ENCODE data around the gene GSDMA.
"Not testable (repeated sequence)": the region's sequence is repeated elsewhere in the genome, so short reads cannot be mapped to it uniquely, and the experiment has no call there.

The GSDMA gene

DNA sequence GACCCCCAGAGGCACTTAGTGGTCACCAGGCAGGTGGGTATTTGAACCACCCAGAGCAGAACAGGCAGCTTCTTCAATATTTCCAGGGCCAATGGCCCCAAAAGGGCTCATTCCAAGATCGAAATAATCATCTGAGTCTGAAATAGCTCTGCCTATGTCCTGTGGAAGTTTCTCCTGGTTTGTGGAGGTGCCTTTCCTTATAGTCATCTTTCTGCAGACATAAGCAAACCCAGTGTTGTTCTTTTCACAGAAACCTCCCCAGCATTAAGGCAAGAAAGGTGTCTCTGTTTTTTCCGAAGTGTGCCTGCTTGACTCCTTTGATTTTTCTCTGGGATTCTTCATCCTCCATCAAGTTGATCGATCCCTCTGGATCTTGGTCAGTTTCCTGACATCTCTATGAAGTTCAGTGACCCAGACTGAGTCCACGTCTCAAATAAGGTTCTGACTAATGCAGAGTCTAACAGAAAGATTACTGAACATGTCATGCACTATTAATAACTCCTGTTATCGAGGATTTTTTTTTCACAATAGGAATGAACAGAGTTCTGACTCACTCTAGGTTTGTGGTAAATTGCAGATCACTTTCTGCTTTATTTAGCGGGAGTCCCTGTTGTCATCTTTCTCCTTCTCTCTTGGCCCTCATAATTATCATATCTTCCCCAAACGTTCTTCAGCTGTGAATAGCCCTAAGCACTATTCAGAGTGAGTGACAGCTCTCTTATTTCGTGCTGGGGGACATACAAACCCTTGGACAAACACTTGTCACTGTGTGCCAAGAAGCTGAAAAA lies 33.8 kb upstream of the GSDMA start:
- in situ Hi-C loops (cut with HindIII; ENCODE audit: low sequenced_read_pairs), result no loop called here

DNA sequence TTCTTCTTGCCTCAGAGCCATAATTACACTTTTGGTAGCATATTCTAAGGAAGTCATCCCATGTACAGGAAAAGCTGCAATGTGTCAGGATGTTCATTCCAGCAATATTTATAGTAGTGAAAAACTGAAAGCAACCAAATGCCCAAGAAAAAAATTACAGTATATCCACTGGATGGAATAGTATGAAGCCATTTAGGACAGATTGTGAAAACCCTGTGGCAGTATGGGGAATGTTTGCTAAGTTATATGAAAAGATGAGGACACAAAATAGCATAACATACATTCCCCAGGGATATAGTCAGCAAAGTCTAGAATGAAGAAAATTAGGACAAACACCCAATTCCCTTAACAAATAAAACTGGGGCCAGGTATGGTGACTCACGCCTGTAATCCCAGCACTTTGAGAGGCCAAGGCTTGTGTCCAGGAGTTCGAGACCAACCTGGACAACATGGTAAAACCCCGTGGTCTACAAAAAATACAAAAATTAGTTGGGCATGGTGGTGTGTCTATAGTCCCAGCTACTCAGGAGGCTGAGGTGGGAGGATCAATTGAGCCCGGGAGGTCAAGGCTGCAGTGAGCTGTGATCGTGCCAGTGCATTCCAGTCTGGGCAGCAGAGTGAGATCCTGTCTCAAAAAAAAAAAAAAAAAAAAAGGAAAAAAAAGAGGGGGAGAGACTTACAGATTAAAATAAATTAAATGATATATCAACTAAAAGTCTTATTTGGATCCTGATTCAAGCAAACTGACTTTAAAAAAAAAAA lies 33.0 kb upstream of the GSDMA start:
- in situ Hi-C loops (cut with HindIII; ENCODE audit: low sequenced_read_pairs), result no loop called here

DNA sequence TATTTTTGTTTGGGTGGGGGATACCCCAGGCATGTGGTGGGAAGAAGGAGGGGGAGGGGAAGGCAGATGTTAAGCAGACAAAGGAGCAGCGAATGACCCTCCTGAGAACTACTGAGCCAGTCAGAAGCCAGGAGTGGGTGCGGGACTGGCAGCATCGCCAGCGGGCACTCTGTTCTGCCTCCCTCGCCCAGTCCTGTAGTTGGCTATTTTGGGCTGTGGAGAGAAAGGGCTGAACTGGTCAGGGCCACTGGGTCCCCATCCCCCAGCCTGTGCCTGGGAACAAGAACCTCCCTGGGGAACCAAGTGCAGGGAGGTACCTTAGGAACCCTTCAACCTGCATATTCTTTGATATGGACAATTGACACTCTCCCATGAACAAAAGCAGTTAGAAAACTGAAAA lies 28.9 kb upstream of the GSDMA start:
- in situ Hi-C loops (cut with HindIII; ENCODE audit: low sequenced_read_pairs), result no loop called here

DNA sequence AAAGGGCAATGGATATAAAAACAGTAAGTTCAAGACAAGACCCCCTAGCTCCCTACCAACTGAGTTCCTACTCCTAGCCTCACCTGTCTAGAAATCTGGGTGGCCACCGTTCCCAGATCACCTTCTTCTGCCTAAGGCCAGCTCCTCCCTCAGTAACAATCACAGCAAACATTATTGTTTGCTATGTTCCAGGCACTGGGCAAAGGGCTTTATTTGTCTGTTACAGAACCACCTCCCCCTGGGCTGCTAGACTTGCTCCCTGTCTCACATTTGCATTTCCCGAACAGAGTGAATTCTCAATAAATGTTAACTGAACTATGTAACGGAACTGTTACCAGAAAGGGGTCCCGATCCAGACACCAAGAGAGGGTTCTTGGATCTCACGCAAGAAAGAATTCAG lies 28.5 kb upstream of the GSDMA start:
- in situ Hi-C loops (cut with HindIII; ENCODE audit: low sequenced_read_pairs), result no loop called here

DNA sequence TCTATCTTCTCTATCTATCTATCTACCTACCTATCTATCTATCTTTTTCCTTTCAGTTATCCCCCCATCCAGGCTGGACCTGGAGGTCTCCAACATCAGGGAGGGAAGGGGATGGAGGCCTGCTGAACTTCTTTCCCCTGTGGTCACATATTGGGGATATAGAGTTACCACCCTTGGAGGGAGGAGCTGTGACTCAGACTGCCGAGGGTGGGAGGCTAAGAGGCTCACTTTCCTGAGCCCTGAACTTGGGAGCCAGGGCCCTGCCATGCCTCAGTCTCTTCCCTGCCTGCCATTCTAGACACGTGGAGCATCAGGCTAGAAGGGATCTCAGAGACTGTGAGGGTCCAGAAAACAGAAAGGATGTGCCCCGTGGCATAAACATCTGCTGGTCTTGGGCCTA lies 26.9 kb upstream of the GSDMA start:
- in situ Hi-C loops (cut with HindIII; ENCODE audit: low sequenced_read_pairs), result no loop called here

DNA sequence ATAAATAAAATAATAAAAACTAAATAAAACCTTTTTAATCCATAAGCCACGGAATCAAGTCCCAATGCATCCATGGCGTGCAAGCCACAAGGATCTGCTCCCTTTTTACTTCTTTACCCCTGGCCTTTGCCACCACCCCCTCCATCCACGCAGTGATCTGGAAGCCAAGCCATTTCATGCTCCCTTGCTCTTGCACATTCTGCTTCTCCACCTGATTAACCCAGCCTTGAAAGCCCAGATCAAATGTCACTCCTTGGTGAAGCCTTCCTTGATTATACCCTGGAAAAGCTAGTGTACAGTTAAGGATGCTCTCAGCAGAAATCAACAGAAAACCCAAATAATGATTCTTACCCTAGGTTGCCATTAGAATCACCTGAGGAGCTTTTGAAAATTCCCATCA lies 25.4 kb upstream of the GSDMA start:
- in situ Hi-C loops (cut with HindIII; ENCODE audit: low sequenced_read_pairs), result no loop called here

DNA sequence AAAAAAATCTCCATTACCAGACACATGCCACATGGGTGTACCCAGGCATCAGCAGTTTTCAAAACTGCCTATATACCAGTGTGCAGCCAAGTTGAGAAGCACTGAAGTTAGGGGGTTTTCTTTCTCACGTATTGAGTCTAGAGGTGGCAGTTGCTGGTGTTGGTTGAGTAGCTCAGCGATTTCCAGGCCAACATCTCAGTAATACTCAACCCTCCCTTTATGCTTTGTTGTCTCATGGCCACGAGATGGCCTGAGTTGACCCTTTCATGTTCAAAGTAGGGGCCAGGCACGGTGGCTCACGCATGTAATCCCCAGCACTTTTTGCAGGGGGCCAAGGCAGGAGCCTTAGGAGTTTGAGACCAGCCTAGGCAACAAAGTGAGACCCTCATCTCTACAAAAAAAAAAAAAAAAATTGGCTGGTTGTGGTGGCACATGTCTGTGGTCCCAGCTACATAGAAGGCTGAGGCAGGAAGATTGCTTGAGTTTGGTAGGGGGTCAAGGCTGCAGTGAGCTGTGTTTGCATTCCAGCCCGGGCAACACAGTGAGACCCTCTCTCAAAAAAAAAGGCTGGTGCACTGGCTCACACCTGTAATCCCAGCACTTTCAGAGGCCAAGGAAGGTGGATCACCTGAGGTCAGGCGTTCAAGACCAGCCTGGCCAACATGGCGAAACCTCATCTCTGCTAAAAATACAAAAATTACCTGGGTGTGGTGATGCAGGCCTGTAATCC lies 24.5 kb upstream of the GSDMA start:
- in situ Hi-C loops (cut with HindIII; ENCODE audit: low sequenced_read_pairs), result no loop called here

DNA sequence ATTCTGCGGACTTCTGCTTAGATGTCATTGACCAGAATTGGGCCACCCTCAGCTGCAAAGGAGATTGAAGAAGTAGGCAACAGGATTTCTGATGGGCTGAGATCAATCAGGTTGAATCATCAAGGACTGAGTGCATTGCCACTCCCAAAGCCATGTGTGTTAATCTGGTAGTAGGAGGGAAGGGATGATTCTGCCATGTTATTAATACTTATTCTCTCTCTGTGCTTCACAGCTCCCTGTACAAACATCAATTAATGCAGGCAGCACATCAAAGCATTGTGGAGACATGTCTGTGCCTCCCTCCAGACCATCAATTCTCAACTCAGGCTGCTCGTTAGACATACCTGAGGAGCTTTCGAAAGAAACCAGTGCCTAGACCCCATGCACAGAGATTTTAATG lies 23.7 kb upstream of the GSDMA start:
- in situ Hi-C loops (cut with HindIII; ENCODE audit: low sequenced_read_pairs), result no loop called here

DNA sequence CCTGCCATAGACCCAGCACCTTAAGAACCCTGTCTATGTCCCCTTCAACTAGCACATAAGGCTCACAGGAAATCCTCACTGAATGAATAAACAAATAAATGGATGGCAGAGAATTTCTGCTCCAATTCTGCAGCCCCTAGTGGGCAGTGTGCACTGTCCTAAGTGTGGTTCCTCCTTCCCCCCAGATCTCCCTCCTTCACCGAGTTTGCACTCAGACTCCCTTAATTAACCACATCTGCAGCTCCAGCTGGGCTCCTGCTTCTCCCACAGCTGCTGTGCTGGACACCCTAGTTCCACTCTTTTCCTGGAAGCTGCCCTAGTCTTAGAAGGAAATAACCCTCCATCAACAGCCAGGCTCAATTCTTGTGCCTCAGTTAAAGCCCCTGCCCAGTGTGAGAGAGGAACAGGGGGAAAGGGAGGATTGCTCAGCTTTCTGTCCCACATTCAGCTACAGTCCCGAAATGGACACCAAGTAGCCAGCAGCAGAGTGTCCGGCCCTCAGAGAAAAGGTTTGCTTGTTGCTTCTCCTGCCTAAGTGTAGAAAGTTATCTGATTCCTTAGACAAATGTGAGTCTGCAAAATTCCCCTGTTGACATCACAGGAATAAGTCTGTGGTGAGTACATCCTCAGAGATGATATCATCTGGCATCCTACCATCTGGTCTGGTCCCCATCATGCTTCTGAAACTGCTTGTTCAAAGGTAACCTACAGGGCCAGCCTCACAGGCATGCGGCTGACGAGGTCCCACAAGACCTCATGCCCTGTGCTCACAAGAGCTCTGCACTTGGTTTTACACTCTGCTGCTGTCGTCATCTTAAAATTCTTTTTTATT lies 23.0 kb upstream of the GSDMA start:
- in situ Hi-C loops (cut with HindIII; ENCODE audit: low sequenced_read_pairs), result no loop called here

DNA sequence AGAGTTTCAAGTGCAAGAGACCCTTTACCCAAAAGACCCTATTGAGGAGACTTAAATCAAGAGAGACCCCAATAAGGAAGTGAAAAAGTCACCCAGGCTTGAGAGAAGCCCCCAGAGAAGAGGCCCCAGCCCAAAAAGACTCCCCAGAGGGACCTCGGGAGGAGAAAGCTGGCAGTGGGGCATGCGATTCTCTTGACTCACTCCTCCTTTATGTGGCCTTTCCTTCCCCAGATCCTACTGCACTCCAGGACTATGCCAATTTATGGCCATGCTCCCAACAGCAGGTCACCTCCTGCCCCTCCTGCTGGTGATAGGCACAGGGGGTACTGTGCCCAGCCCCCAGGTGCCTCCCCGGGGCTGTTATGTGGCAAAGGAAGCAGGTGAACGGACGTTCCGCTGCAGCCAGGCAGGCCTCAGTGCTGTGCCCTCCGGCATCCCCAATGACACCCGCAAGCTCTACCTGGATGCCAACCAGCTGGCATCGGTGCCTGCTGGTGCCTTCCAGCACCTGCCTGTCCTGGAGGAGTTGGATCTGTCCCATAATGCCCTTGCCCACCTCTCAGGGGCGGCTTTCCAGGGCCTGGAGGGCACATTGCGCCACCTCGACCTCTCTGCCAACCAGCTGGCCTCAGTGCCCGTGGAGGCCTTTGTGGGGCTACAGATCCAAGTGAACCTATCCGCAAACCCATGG lies 19.0 kb upstream of the GSDMA start:
- in situ Hi-C loops (cut with HindIII; ENCODE audit: low sequenced_read_pairs), result no loop called here

DNA sequence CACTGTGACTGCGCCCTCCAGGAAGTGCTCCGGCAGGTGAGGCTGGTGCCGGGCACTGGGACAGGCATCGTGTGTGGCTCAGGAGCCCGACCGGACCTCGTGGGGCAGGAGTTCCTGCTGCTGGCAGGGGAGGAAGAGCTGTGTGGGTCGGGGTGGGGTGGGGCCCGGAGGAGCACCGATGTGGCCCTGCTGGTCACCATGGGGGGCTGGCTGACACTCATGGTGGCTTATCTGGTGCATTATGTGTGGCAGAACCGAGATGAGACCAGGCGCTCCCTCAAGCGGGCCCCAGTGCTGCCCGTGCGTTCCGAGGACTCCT lies 18.5 kb upstream of the GSDMA start:
- in situ Hi-C loops (cut with HindIII; ENCODE audit: low sequenced_read_pairs), result no loop called here

DNA sequence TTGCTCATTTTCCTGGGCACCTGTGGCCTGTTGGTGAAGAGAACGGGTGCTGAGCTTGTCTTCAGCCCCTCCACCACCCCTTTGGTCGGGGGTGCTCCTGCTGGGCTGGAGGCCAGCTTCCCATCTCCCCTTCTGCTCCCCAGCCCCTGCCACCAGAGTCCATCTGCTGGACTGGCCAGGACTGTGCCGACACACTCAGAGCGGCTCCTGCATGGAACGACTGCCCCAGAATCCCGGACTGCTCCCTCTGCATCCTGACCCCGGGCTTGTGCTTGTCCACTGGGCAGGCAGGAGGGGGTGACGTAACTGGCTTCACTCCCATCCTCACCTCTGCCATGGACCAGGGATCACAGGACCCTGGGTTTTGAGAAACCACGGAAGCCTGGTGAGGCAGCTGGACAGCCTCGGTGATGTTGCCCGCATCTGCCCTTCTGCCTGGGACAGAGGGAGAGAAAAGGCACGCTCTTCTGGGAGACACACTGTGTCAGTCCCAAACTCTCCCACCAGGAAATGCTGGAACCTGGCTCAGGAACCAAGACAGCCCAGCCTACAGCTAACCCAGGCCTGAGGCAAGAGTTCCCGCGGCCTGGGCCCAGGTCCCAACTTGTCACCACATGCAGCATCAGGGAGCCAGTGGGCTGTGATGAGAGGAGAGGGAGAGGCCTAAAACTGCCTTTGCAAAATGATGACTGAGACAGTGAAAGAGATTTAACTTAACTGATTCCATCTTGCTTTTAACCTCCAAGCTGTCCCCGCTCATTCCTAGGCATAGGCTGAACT lies 16.1 kb upstream of the GSDMA start:
- in situ Hi-C loops (cut with HindIII; ENCODE audit: low sequenced_read_pairs), result no loop called here

DNA sequence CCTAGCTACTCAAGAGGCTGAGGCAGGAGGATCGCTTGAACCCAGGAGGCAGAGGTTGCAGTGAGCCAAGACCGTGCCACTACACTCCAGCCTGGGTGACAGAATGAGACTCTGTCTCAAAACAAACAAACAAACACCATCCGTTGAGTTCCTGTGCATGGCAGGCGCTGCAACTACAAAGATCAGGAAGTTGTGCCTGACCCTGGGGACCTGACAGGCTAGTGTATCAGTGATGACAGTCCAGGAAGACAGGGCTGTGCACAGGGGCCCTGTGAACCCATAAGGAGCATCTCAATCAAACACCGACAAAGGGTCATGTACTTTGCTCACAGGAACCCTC lies 14.3 kb upstream of the GSDMA start:
- in situ Hi-C loops (cut with HindIII; ENCODE audit: low sequenced_read_pairs), result not testable (repeated sequence)

DNA sequence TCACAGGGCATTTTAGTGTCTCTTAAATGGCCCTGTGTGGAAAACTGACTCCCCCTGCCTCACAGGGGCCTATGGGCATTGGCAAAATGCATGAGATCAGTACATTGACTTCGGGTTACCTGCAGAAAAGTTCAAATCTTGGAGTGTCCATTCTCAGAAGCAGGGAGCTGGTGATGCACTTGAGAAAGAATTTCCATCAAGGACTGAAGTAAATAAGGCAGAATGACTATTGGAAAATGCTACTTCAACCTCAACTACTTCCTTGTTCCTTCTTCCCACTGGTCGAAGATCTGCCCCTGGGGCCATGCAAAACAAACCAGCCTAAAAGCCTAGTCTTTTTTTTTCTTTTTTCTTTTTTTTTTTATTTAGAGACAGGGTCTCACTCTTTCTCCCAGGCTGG lies 13.8 kb upstream of the GSDMA start:
- in situ Hi-C loops (cut with HindIII; ENCODE audit: low sequenced_read_pairs), result no loop called here

DNA sequence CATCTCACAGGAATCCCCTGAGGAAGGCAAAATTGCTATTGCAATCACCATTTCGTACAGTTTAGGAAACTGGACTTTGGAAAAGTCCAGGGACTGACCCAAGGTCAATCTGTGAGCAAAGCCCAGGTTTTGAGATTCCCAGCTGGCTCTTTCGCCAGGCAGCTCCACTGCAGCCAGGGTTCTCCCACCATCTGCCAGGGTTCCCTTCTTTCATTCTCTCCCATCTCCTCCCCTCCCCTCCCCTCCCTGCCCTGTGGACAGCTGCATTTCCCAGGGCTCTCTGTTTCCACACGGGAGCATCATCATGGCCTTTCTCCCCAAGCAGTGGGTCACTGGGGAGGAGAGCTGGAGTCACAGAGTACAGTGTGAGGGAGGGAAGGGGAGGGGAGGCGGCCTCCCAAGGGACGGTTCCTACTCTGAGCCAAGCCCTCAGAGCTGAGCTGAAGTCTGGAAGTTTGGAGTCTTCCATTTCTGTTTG lies 11.9 kb upstream of the GSDMA start:
- in situ Hi-C loops (cut with HindIII; ENCODE audit: low sequenced_read_pairs), result no loop called here

DNA sequence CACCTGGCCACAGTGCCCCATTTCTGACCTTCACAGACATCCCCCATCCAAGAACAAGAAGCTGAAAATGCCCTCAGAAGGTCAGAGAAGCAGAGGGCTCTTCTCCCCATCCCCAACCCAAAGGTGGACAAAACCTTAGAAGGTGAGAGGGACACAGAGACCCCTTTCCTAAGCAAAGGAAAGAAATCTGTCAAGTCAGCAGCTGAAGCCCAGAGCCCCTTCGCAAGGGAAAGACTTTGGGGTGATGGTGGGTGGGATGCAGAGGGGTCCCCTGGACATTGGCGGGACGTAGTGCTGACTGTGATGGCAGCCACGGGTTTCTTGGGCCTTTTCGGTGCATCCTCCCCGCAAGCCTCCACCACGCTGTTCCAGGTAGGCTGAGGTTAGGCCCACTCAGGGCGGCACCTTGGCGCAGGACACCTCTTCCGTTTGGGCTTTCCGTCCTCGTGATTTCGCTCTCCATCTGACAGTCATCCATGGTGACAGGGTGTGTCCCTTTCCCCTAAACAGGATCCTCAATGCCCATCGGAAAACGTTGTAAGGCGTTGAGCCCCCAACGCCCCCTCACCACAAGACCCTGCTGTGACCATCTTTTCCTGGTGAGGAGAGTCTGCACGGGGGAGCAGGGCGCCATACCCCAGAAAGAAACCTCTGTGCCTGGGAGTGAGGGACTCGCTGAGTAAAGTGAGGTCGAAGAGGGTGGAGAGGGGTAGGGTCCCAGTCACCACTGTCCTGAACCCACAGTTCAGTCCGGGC lies 10.7 kb upstream of the GSDMA start:
- in situ Hi-C loops (cut with HindIII; ENCODE audit: low sequenced_read_pairs), result no loop called here

DNA sequence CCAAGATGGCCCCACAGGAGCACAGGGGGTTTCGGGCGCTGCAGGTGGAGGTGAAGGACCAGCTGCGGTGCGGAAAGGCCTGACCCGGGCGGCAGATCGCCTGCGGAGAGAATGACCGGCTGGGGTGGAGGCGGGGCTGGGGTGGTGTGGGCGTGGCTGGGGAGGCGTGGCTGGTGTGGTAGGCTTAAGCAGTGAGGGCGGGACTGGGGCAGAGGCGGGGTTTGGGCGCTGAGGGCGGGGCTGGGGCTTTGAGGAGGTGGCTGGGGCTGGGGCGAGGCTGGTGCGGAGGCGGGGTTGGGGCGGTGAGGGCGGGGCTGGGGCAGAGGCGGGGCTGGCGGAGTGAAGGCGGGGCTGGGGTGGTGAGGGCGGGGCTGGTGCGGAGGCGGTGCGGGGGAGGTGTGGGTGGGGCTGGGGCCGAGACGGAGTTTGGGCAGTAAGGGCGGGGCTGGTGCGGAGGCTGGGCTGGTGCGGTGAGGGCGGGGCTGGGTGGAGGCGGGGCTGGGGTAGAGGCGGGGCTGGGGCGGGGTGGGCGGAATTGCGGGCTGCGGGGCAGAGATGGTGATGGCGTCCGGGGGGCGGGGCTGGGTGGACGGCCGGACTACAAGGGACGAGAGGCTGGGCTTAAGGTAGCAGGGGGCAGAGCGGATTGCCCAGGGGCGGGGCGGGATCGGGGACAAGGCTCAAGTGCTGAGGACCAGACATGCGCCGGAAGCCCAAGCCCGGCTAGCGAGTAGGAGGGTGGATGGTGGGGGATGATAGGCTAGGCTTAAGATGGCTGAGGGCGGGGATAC lies 9.9 kb upstream of the GSDMA start:
- in situ Hi-C loops (cut with HindIII; ENCODE audit: low sequenced_read_pairs), result no loop called here

DNA sequence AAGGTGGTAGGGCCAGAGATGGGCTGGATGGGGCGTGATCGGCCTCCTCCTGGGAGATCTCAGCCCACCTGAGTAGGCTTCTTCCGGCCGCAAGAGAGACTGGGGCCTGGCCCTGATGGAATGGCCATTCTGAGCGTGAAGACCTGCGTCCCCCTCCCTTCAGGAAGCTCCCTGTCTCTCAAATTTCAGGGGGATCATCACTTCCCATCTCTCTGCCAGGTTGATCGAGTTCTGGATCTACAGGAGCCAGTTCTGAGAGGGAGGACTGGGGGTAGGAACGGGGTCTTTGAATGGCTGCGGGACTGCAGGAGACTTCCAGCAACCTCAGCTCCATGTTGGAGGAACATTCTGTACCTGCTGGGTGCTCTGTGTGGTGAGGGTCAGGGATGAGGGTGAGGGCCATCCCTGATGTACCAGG lies 9.3 kb upstream of the GSDMA start:
- in situ Hi-C loops (cut with HindIII; ENCODE audit: low sequenced_read_pairs), result no loop called here
